Gastrocnemius medialis (tissue), 4 donors: ENCODE measurements around the gene PCDHB12. TPM values are rescaled to one million over a fixed set of nuclear protein-coding genes. Genes with fewer than 3 reads are reported as not detected.

ENCODE experiments used
- ATAC-seq, 2 donors: fragments of 150-250 bp; one replicate each; pipeline ENCODE4 v1.9.1; 2016
- DNase-seq, 2 donors: peaks; one replicate each; pipeline ENCODE4 v3.0.0-alpha.2; 2019
- H3K27ac ChIP-seq, 4 donors: fragments of 200-600 bp; sonication (generic); 1 replicate in 1 of 4; 2 replicates in 3 of 4; pipeline ENCODE4 v1.5.1; 2016 to 2018; ENCODE audit warnings: mild to moderate bottlenecking in 2 of 4, moderate library complexity in 1 of 4
- H3K27me3 ChIP-seq, 3 donors: fragments of 200-600 bp; sonication (generic) in 2 of 3; 1 replicate in 1 of 3; 2 replicates in 2 of 3; pipeline versions ENCODE4 v1.5.1 to v1.6.0; 2016 to 2019; ENCODE audit warnings: mild to moderate bottlenecking in 1 of 3, moderate library complexity in 1 of 3
- H3K36me3 ChIP-seq, 2 donors: fragments of 200-600 bp; sonication (generic) in 1 of 2; one replicate each; pipeline ENCODE4 v1.5.1; 2017 to 2018
- H3K4me1 ChIP-seq, 2 donors: fragments of 200-600 bp; sonication (generic) in 1 of 2; one replicate each; pipeline ENCODE4 v1.5.1; 2016 to 2017; ENCODE audit warnings: mild to moderate bottlenecking in 2 of 2
- H3K4me3 ChIP-seq, 4 donors: fragments of 200-600 bp; sonication (generic) in 3 of 4; 1 replicate in 1 of 4; 2 replicates in 3 of 4; pipeline ENCODE4 v1.5.1; 2016 to 2019; ENCODE audit warnings: mild to moderate bottlenecking in 2 of 4
- H3K9me3 ChIP-seq, 3 donors: fragments of 200-600 bp; sonication (generic) in 2 of 3; 1 replicate in 1 of 3; 2 replicates in 2 of 3; pipeline ENCODE4 v1.5.1; 2016 to 2019
- POLR2A ChIP-seq, 2 donors: fragments of 450-650 bp; IDR thresholded peaks; one replicate each; pipeline ENCODE4 v1.6.1; 2017; ENCODE audit warnings: antibody characterized with exemption in 2 of 2, mild to moderate bottlenecking in 2 of 2, moderate library complexity in 2 of 2
- in situ Hi-C, 4 donors: fragments of 200-750 bp; cut with MboI; loops; one replicate each; pipeline versions ENCODE4 v1.15.0 to v1.8.0; 2017; ENCODE audit warnings: low sequenced_read_pairs in 4 of 4
- intact Hi-C: fragments of 100-400 bp; cut with DNase I; formaldehyde crosslinking; loops from one replicate; pipeline ENCODE4 v1.15.1; 2023; ENCODE audit warnings: low total_unique reads
- total RNA-seq, 4 donors: library from RNA; depleted of rRNA; stranded (reverse); fragments of >200 nt; gene quantifications; one replicate each; pipeline versions ENCODE4 v1.1.0 to v1.2.3, GENCODE V29; 2016
- TF ChIP-seq, protein P1 (sequence below), 5 experiments: fragments of 450-650 bp in 3 of 5; fragments of 200-600 bp in 2 of 5; sonication (generic) in 2 of 5; IDR thresholded peaks in 4 of 5; conservative IDR thresholded peaks in 1 of 5; 1 replicate in 4 of 5; 2 replicates in 1 of 5; pipeline ENCODE4 v1.5.1; 2016 to 2019; ENCODE audit warnings: antibody characterized with exemption in 5 of 5, mild to moderate bottlenecking in 3 of 5, moderate library complexity in 3 of 5

PCDHB12 gene
- total RNA-seq, 4 donors from 2014 or later, result 0.41 to 1.1 (median 0.59) TPM

DNA sequence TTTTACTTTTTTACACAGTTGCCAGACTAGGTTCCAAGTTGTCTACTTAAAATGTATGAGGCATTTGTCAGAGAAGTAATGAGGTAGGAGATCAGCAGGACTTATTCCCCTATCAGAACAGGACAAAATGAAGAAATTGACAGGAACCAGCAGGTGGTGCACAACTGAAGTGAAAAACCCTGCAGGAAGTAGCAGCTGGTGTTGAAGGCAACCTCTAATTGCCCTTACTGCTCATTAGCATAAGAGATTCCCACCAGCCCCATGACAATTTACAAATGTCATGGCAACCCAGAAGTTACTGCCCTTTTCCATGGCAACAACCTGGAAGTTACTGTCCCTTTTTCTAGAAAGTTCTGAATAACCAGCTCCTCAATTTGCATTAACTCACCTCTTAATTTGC lies 42.1 kb downstream of the PCDHB12 start:
- no peak for DNase-seq
- intact Hi-C loops, result no loop called here
- peaks cover 3 to 52% (median 3%) of the 10 kb centered on the region in 3 donors for H3K9me3 ChIP-seq

GRCh38 chr5:141258464-141258863 lies 49.9 kb downstream of the PCDHB12 start:
- Histone ChIP-seq H3K27ac (no peak overlapping the region), H3K4me3 (peak overlapping the region in 1 of 4 donors; percentile 10), H3K36me3 (peaks cover 0 to 17% of the 10 kb centered on the region in 2 donors), H3K9me3 (peaks cover 36 to 84% (median 37%) of the 10 kb centered on the region in 3 donors), H3K27me3 (no peaks in the 10 kb centered on the region), H3K4me1 (no peaks in the 10 kb centered on the region)
- DNase-seq (no peak), ATAC-seq (no peak)
- TF ChIP-seq POLR2A (IDR thresholded peaks at IDR 0.05), result no peak
- TF ChIP-seq, protein P1, sequence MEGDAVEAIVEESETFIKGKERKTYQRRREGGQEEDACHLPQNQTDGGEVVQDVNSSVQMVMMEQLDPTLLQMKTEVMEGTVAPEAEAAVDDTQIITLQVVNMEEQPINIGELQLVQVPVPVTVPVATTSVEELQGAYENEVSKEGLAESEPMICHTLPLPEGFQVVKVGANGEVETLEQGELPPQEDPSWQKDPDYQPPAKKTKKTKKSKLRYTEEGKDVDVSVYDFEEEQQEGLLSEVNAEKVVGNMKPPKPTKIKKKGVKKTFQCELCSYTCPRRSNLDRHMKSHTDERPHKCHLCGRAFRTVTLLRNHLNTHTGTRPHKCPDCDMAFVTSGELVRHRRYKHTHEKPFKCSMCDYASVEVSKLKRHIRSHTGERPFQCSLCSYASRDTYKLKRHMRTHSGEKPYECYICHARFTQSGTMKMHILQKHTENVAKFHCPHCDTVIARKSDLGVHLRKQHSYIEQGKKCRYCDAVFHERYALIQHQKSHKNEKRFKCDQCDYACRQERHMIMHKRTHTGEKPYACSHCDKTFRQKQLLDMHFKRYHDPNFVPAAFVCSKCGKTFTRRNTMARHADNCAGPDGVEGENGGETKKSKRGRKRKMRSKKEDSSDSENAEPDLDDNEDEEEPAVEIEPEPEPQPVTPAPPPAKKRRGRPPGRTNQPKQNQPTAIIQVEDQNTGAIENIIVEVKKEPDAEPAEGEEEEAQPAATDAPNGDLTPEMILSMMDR (IDR thresholded peaks at IDR 0.05 in 4 of 5, conservative IDR thresholded peaks at IDR 0.05 in 1 of 5), result no peak
- intact Hi-C loops, result no loop called here
- in situ Hi-C loops, result no loop called here

More for the DNA sequence above, 42.1 kb downstream of the PCDHB12 start:
- H3K27me3 ChIP-seq, result peaks cover 0 to 10% (median 0%) of the 10 kb centered on the region in 3 donors
- peaks cover 0 to 5% of the 10 kb centered on the region in 2 donors for H3K36me3 ChIP-seq
- in situ Hi-C loops, result no loop called here
- no peak for ATAC-seq
- no peaks in the 10 kb centered on the region for H3K4me1 ChIP-seq
- no peak overlapping the region for H3K27ac ChIP-seq
- TF ChIP-seq, protein P1 (IDR thresholded peaks at IDR 0.05 in 4 of 5, conservative IDR thresholded peaks at IDR 0.05 in 1 of 5), result no peak
- TF ChIP-seq POLR2A (IDR thresholded peaks at IDR 0.05), result no peak
- no peak overlapping the region for H3K4me3 ChIP-seq

DNA sequence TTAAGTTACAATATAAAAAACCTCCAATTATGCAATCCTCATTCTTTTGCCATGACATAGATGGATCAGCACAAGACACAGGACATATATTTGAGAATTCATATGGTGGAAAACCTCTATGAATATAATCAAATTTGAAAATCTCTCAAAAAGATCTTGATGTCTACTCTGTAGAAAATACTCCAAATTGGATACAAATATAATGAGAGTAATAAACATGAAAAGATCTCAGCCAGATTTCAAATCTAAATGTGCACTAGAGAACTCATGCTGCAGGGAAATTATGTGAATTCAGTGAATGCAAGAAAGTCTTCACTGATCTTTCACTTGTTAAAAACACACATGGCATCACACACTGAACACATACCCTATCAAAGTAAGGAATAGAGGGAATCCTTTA lies 50.4 kb downstream of the PCDHB12 start:
- intact Hi-C loops, result no loop called here
- no peaks in the 10 kb centered on the region for H3K27me3 ChIP-seq
- no peak for TF ChIP-seq POLR2A (IDR thresholded peaks at IDR 0.05)
- TF ChIP-seq, protein P1 (IDR thresholded peaks at IDR 0.05 in 4 of 5, conservative IDR thresholded peaks at IDR 0.05 in 1 of 5), result no peak
- DNase-seq (no peak), ATAC-seq (no peak)
- peaks cover 33 to 84% (median 37%) of the 10 kb centered on the region in 3 donors for H3K9me3 ChIP-seq
- no peaks in the 10 kb centered on the region for H3K4me1 ChIP-seq
- peaks cover 0 to 22% of the 10 kb centered on the region in 2 donors for H3K36me3 ChIP-seq
- in situ Hi-C loops, result no loop called here
- peak overlapping the region in 1 of 4 donors; percentile 10 for H3K4me3 ChIP-seq
- no peak overlapping the region for H3K27ac ChIP-seq

GRCh38 chr5:141260458-141261237 lies 52.1 kb downstream of the PCDHB12 start:
- no peaks in the 10 kb centered on the region for H3K4me1 ChIP-seq
- TF ChIP-seq, protein P1 (IDR thresholded peaks at IDR 0.05 in 4 of 5, conservative IDR thresholded peaks at IDR 0.05 in 1 of 5), result no peak
- TF ChIP-seq POLR2A (IDR thresholded peaks at IDR 0.05), result no peak
- peak overlapping the region in 1 of 4 donors; percentile 10 for H3K4me3 ChIP-seq
- peaks cover 33 to 91% (median 37%) of the 10 kb centered on the region in 3 donors for H3K9me3 ChIP-seq
- H3K27me3 ChIP-seq, result no peaks in the 10 kb centered on the region
- no peak overlapping the region for H3K27ac ChIP-seq
- DNase-seq (no peak), ATAC-seq (no peak)
- in situ Hi-C loops, result no loop called here
- H3K36me3 ChIP-seq, result peaks cover 0 to 29% of the 10 kb centered on the region in 2 donors
- intact Hi-C loops, result no loop called here
